22Rv1 (cell line): ENCODE results near the gene PLXNA4.

Source experiments
- H3K27ac ChIP-seq: fragments of 450-650 bp; 2 replicates; pipeline ENCODE4 v1.5.1; 2017
- ZFX ChIP-seq: fragments of 450-650 bp; IDR thresholded peaks from 2 replicates; pipeline ENCODE4 v1.6.1; 2017; ENCODE audit warnings: antibody characterized with exemption, borderline replicate concordance
- TF ChIP-seq, protein P1 (sequence below): fragments of 450-650 bp; IDR thresholded peaks from 2 replicates; pipeline ENCODE4 v1.5.1; 2017; ENCODE audit warnings: mild to moderate bottlenecking

Gene PLXNA4

GRCh38 chr7:132243463-132243862 lies 332.8 kb downstream of the PLXNA4 start:
- TF ChIP-seq ZFX = no peak
- TF ChIP-seq, protein P1, sequence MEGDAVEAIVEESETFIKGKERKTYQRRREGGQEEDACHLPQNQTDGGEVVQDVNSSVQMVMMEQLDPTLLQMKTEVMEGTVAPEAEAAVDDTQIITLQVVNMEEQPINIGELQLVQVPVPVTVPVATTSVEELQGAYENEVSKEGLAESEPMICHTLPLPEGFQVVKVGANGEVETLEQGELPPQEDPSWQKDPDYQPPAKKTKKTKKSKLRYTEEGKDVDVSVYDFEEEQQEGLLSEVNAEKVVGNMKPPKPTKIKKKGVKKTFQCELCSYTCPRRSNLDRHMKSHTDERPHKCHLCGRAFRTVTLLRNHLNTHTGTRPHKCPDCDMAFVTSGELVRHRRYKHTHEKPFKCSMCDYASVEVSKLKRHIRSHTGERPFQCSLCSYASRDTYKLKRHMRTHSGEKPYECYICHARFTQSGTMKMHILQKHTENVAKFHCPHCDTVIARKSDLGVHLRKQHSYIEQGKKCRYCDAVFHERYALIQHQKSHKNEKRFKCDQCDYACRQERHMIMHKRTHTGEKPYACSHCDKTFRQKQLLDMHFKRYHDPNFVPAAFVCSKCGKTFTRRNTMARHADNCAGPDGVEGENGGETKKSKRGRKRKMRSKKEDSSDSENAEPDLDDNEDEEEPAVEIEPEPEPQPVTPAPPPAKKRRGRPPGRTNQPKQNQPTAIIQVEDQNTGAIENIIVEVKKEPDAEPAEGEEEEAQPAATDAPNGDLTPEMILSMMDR = no peak

DNA sequence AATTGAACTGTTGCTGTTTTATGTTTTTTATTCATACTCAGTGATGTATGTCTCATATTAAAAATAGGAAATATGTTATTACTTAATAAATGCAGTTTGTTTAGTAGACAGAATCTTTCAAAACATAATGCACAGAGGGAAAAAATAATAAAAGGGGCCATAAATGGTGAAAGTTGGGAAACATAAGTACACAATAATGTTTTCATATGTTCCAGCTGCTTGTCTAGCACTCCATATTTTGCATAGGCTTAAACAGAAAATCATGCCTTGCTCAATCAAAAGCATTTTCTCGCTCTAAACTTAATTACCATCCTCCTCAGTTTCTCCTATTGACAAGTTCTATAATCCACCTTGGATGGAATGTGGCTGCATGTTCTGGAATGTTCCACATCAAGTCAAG lies 333.2 kb downstream of the PLXNA4 start:
- H3K27ac ChIP-seq = no peak overlapping the region
- TF ChIP-seq ZFX = no peak
- TF ChIP-seq, protein P1 = no peak

More at GRCh38 chr7:132243463-132243862, 332.8 kb downstream of the PLXNA4 start:
- H3K27ac ChIP-seq = no peak overlapping the region

DNA sequence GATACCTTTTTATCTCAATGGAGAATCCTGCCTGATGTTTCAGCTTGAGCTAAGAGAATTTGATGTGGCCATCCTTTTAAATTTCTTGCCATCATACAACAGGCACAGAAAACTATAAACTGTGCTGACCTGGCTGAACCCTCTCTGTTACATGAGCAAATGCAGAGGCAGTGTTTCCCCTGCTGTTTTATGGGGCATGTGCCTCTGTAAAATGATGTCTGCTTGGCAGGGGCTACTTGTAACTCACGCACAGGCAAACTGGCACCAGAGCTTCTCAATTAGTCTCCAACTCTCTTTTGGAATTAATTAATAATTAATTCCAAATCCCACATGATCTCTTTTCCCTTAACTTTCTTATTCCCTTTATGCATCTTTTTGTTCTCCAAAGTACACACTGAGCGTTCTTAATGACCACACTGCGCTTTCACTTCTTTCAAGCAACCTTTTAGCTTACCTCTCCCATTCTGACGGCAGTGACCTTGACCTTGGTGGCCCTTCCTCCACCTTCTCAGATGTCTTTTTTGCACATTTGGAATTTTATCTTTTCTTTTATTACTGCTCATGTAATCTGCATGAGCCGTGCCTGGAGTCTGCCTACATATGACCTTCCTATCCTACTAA lies 334.0 kb downstream of the PLXNA4 start:
- 0 out of 2 replicates have a peak overlapping the region, but pooled peaks have one; percentile 11 for H3K27ac ChIP-seq
- TF ChIP-seq, protein P1 = no peak
- no peak for TF ChIP-seq ZFX

- no peak for TF ChIP-seq ZFX
- TF ChIP-seq, protein P1 = no peak
- H3K27ac ChIP-seq = no peak overlapping the region
Measured at GRCh38 chr7:132240821-132241422, 335.3 kb downstream of the PLXNA4 start.

DNA sequence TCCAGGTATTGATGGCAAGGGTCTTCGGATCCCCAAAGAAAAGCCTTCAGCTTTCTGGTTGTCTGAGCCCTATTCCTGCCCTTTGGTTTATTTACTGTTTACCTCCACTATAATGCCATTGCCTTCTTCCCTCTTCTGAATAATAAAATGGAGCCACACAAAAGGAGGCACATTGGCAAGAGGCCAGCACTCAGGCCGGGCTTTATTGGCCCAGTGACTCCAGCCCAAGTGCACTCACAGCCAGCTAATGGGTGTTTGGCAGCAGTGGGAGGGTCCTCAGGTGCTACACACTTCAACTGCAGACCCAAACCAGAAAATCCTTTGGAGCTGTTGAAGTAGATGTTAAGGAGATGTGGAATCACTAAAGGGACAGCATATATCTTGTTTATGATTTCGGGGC lies 336.0 kb downstream of the PLXNA4 start:
- TF ChIP-seq, protein P1 = no peak
- no peak for TF ChIP-seq ZFX

DNA sequence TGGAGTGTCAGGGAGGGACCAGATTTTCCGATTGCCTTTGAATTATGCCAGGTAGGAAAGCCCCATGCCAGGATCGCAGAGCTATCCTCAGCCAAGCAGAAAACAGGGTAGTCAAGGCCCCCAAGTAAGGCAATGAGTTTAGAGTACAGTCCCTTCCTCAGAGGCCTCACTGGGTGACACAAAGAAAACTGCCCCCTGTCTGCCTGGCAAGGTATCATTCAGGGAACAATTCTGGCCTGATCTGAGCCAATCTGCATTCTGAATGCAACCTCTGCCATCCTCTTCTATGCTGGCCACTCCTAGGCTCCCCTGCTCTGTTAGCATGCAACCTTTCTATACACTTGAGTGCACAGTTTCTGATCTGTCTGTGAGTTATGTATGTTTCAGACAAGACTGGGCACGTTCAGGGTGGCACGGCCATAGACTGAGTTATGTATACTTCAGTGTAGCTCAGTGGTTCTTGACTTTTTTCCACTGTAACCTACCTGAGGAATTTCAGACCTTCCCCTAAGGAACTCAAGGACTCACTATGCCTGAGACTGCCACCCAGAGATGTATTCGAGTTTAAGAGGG lies 336.8 kb downstream of the PLXNA4 start:
- no peak overlapping the region for H3K27ac ChIP-seq
- no peak for TF ChIP-seq ZFX
- TF ChIP-seq, protein P1 = no peak

More for the DNA sequence above, 336.0 kb downstream of the PLXNA4 start:
- H3K27ac ChIP-seq = no peak overlapping the region

DNA sequence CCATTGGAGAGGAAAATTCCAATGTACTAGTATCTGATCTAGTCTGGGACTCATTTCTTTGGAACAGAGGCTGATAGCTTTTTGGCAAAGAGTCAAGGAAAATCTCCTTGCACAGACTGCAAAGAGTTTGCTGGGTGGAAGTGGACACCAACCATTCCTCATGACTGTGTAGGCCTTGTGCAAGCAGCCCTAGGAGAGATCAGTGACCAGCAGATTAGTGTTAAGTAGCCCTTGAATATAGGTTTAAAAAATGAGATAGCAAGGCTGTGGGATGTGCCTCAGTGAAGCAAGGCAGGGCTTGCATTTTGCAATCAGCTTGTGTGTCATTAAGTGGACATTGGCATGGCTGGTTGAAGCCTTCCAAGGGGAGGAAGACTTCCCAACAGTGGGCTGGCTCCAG lies 341.6 kb downstream of the PLXNA4 start:
- no peak overlapping the region for H3K27ac ChIP-seq
- TF ChIP-seq, protein P1 = no peak
- TF ChIP-seq ZFX = no peak
